MM.1S (cell line): ENCODE measurements around the gene CD52.

Experiments used
- DNase-seq: peaks from one replicate; pipeline ENCODE4 v3.0.0-alpha.2; 2015
- H2AFZ ChIP-seq: fragments of 300-600 bp; sonication (generic); 2 replicates; pipeline ENCODE4 v1.6.0; 2016; ENCODE audit warnings: antibody characterized with exemption, low read length
- H3F3A ChIP-seq: fragments of 300-600 bp; sonication (generic); 2 replicates; pipeline ENCODE4 v1.6.1; 2016; ENCODE audit warnings: mild to moderate bottlenecking, antibody characterized with exemption, low read length, moderate library complexity, mixed read lengths; ENCODE audit not compliant: insufficient read depth
- H3K27ac ChIP-seq: fragments of 300-600 bp; sonication (generic); 2 replicates; pipeline ENCODE4 v1.5.1; 2016; ENCODE audit warnings: mild to moderate bottlenecking, low read length
- H3K27me3 ChIP-seq: fragments of 300-600 bp; sonication (generic); replicated peaks from 2 replicates; pipeline ENCODE4 v1.6.0; 2016; ENCODE audit warnings: low read length; ENCODE audit not compliant: insufficient read depth
- H3K36me3 ChIP-seq: fragments of 300-600 bp; sonication (generic); replicated peaks from 2 replicates; pipeline ENCODE4 v1.6.1; 2016; ENCODE audit warnings: mild to moderate bottlenecking, low read length, mixed read lengths; ENCODE audit not compliant: insufficient read depth
- H3K4me1 ChIP-seq: fragments of 300-600 bp; sonication (generic); 2 replicates; pipeline ENCODE4 v1.6.1; 2016; ENCODE audit warnings: low read length, mixed read lengths
- H3K4me2 ChIP-seq: fragments of 300-600 bp; sonication (generic); 2 replicates; pipeline ENCODE4 v1.6.0; 2016; ENCODE audit warnings: low read depth, low read length
- H3K4me3 ChIP-seq: fragments of 300-600 bp; sonication (generic); 2 replicates; pipeline ENCODE4 v1.5.1; 2016; ENCODE audit warnings: low read length, mixed read lengths
- H3K79me2 ChIP-seq: fragments of 300-600 bp; sonication (generic); 2 replicates; pipeline ENCODE4 v1.6.1; 2016; ENCODE audit warnings: mixed run types, low read length, mixed read lengths
- H3K9ac ChIP-seq: fragments of 300-600 bp; sonication (generic); 2 replicates; pipeline ENCODE4 v1.6.1; 2016; ENCODE audit warnings: low read length, mixed read lengths
- H3K9me2 ChIP-seq: fragments of 300-600 bp; sonication (generic); replicated peaks from 2 replicates; pipeline ENCODE4 v1.6.1; 2016; ENCODE audit warnings: mild to moderate bottlenecking, low read length, mixed read lengths; ENCODE audit not compliant: insufficient read depth
- H3K9me3 ChIP-seq: fragments of 300-600 bp; sonication (generic); replicated peaks from 2 replicates; pipeline ENCODE4 v1.6.1; 2016; ENCODE audit warnings: mild to moderate bottlenecking, low read length, mixed read lengths; ENCODE audit not compliant: insufficient read depth
- H4K20me1 ChIP-seq: fragments of 300-600 bp; sonication (generic); 2 replicates; pipeline ENCODE4 v1.6.1; 2016; ENCODE audit warnings: mild to moderate bottlenecking, low read length, moderate library complexity, mixed read lengths; ENCODE audit not compliant: insufficient read depth
- CTCF ChIP-seq: fragments of 300-600 bp; sonication (generic); IDR thresholded peaks from 2 replicates; pipeline ENCODE4 v1.5.1; 2016; ENCODE audit warnings: antibody characterized with exemption, low read length, mixed read lengths
- EZH2 ChIP-seq: fragments of 300-600 bp; sonication (generic); optimal IDR thresholded peaks from 2 replicates; pipeline ENCODE3; 2017; ENCODE audit warnings: low read depth, mild to moderate bottlenecking, antibody characterized with exemption, low read length, mixed read lengths
- EZH2phosphoT487 ChIP-seq: fragments of 300-600 bp; sonication (generic); IDR thresholded peaks from 2 replicates; pipeline ENCODE4 v1.6.1; 2018; ENCODE audit warnings: antibody characterized with exemption, low read length

CD52 gene

GRCh38 chr1:26283279-26283853, 34.4 kb upstream of the CD52 start:
- H3K27me3 ChIP-seq: no peaks in the 10 kb centered on the region
- H3K36me3 ChIP-seq: no peaks in the 10 kb centered on the region
- H2AFZ ChIP-seq: no peak overlapping the region
- H3K9me3 ChIP-seq: no peaks in the 10 kb centered on the region
- peaks cover 25% of the 10 kb centered on the region for H3K79me2 ChIP-seq
- H3K4me3 ChIP-seq: no peak overlapping the region
- H3K4me2 ChIP-seq: no peak overlapping the region
- peaks cover 23% of the 10 kb centered on the region for H3F3A ChIP-seq
- no peak for DNase-seq
- TF ChIP-seq CTCF (no peak), EZH2phosphoT487 (no peak), EZH2 (no peak)
- H3K9ac ChIP-seq: no peak overlapping the region
- H4K20me1 ChIP-seq: no peaks in the 10 kb centered on the region
- peaks cover 25% of the 10 kb centered on the region for H3K4me1 ChIP-seq
- no peaks in the 10 kb centered on the region for H3K9me2 ChIP-seq
- H3K27ac ChIP-seq: no peak overlapping the region

GRCh38 chr1:26283871-26284596, 33.7 kb upstream of the CD52 start:
- Histone ChIP-seq H3K9me2 (no peaks in the 10 kb centered on the region), H3K36me3 (no peaks in the 10 kb centered on the region), H3K4me1 (peaks cover 27% of the 10 kb centered on the region), H3K27me3 (no peaks in the 10 kb centered on the region), H3K27ac (no peak overlapping the region), H4K20me1 (no peaks in the 10 kb centered on the region), H2AFZ (no peak overlapping the region), H3F3A (peaks cover 20% of the 10 kb centered on the region), H3K4me3 (no peak overlapping the region), H3K79me2 (peaks cover 25% of the 10 kb centered on the region), H3K9me3 (no peaks in the 10 kb centered on the region), H3K9ac (no peak overlapping the region), H3K4me2 (no peak overlapping the region)
- no peak for TF ChIP-seq EZH2
- TF ChIP-seq CTCF: no peak
- no peak for TF ChIP-seq EZH2phosphoT487
- no peak for DNase-seq

- Histone ChIP-seq H3K36me3 (no peaks in the 10 kb centered on the region), H3K4me1 (peaks cover 30% of the 10 kb centered on the region), H3K27me3 (no peaks in the 10 kb centered on the region), H3K27ac (no peak overlapping the region), H3K79me2 (peaks cover 20% of the 10 kb centered on the region), H4K20me1 (no peaks in the 10 kb centered on the region), H3K4me3 (no peak overlapping the region), H3K9me2 (no peaks in the 10 kb centered on the region), H3F3A (peaks cover 16% of the 10 kb centered on the region), H2AFZ (no peak overlapping the region), H3K9me3 (no peaks in the 10 kb centered on the region), H3K4me2 (no peak overlapping the region), H3K9ac (no peak overlapping the region)
- TF ChIP-seq CTCF: peak; percentile 82
- TF ChIP-seq EZH2phosphoT487: no peak
- no peak for DNase-seq
These were observed 33.0 kb upstream of the CD52 start for GRCh38 chr1:26284597-26285347.
